Glomerular visceral epithelial cell (primary cell): Measurements from ENCODE around the gene RGS6.

Experiments used
- DNase-seq: peaks from one replicate; pipeline ENCODE4 v3.0.0-alpha.2; 2016; ENCODE audit errors: extremely low spot score

The RGS6 gene

GRCh38 chr14:72577521-72577920, 645.3 kb downstream of the RGS6 start:
- no peak for DNase-seq

- no peak for DNase-seq
Measured at GRCh38 chr14:72578514-72578913, 646.3 kb downstream of the RGS6 start.

GRCh38 chr14:72582582-72582981, 650.4 kb downstream of the RGS6 start:
- no peak for DNase-seq

- no peak for DNase-seq
Measured at GRCh38 chr14:72583316-72584272, 651.4 kb downstream of the RGS6 start.

GRCh38 chr14:72588521-72588920, 656.3 kb downstream of the RGS6 start:
- DNase-seq, result no peak

- no peak for DNase-seq
Measured at GRCh38 chr14:72589652-72590051, 657.4 kb downstream of the RGS6 start.

GRCh38 chr14:72590577-72590976, 658.3 kb downstream of the RGS6 start:
- no peak for DNase-seq

GRCh38 chr14:72591391-72591790, 659.2 kb downstream of the RGS6 start:
- DNase-seq, result no peak

- DNase-seq, result no peak
Measured at GRCh38 chr14:72594099-72594901, 662.1 kb downstream of the RGS6 start.

- DNase-seq, result no peak
Measured at GRCh38 chr14:72595152-72595862, 663.1 kb downstream of the RGS6 start.

- no peak for DNase-seq
Measured at GRCh38 chr14:72597252-72598233, 665.3 kb downstream of the RGS6 start.

GRCh38 chr14:72598306-72598705, 666.1 kb downstream of the RGS6 start:
- no peak for DNase-seq

- DNase-seq, result no peak
Measured at GRCh38 chr14:72599579-72600470, 667.6 kb downstream of the RGS6 start.

- no peak for DNase-seq
Measured at GRCh38 chr14:72600551-72601330, 668.5 kb downstream of the RGS6 start.

GRCh38 chr14:72603639-72604038, 671.4 kb downstream of the RGS6 start:
- DNase-seq, result no peak

GRCh38 chr14:72604133-72604532, 671.9 kb downstream of the RGS6 start:
- no peak for DNase-seq

- no peak for DNase-seq
Measured at GRCh38 chr14:72605096-72605920, 673.1 kb downstream of the RGS6 start.

- DNase-seq, result no peak
Measured at GRCh38 chr14:72605921-72606220, 673.6 kb downstream of the RGS6 start.
